GM11168 (cell line): Measurements from ENCODE around the gene CDK1.

Experiments used
- in situ Hi-C: fragments of 300-500 bp; cut with MboI; formaldehyde crosslinking; loops from one replicate; pipeline ENCODE4 v1.12.0; 2022; ENCODE audit warnings: low sequenced_read_pairs; ENCODE audit not compliant: unreplicated experiment

The CDK1 gene

DNA sequence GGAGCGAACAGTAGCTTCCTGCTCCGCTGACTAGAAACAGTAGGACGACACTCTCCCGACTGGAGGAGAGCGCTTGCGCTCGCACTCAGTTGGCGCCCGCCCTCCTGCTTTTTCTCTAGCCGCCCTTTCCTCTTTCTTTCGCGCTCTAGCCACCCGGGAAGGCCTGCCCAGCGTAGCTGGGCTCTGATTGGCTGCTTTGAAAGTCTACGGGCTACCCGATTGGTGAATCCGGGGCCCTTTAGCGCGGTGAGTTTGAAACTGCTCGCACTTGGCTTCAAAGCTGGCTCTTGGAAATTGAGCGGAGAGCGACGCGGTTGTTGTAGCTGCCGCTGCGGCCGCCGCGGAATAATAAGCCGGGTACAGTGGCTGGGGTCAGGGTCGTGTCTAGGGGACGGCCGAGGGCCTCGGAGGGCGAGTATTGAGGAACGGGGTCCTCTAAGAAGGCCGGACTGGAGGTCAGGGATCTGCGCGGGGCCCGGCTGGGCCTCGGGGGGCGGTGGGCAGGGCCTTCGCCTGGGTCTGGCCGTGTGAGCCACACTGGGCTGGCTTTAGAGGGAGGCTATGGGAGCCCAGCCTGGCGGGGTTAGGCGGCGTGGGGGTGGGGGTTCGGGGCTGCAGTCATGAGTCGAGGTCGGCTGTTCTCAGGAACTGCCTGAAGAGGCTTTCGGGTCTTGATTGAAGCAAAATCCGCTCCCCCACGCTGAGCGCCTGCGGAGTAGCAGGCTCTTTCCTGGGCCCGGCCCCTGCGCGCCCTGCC, at the start of gene CDK1:
TSS of gene CDK1 (plus strand) at position 265 of the 757 bp plus-strand sequence. CDS start 1,688 bp downstream, outside the sequence.
- in situ Hi-C loops, result no loop called here

DNA sequence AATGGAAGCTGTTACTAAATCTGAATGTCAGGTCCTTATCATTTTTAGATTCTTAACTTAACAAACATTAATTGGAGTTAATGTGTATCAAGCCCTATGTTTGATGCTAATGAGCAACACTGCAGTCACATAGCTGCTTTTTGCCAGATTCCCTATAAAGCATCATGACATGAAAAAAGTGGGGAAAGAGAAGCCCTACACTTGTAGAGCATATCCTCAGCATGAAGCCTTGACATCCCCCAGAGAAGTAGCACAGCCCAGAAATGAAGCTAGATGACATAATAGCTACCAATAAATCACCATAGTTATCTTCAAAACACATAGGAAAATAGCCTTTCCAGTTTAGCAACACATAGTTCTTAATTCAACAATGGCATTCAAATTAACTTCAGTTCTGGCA, 49.2 kb upstream of the CDK1 start:
- in situ Hi-C loops, result no loop called here

DNA sequence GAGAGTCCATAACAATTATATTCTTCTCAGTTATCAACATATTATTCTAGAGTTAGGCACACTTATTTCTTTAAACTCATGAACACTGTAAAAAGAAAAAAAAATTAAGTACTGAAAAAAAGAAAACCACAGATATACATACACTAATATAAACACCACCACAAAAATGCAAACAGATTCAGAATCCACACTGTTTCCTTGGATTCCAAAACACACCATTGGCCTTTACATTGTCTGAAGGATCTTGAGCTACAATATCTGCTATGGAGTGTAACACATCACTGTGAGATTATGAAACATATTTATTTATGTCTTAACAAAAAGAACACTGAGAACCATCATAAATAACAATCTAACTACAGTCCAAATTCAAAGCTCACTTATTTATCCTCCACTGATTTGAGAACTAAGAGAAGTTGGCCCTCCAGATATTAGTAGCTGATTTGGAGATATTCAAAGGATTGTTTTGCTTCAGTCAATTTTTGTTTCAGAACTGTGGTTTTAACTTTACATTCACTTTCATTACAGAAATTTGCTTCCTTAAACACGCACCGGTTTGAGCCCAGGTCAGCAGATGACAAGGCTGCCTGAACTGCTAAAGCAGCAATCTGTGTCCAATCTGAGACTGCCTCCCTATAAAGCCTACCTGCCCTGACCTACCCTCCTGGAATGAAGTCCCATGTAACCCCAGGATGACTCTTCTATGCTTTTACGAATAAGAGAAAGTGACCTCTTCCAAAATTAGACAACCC, 47.0 kb upstream of the CDK1 start:
- in situ Hi-C loops, result no loop called here

DNA sequence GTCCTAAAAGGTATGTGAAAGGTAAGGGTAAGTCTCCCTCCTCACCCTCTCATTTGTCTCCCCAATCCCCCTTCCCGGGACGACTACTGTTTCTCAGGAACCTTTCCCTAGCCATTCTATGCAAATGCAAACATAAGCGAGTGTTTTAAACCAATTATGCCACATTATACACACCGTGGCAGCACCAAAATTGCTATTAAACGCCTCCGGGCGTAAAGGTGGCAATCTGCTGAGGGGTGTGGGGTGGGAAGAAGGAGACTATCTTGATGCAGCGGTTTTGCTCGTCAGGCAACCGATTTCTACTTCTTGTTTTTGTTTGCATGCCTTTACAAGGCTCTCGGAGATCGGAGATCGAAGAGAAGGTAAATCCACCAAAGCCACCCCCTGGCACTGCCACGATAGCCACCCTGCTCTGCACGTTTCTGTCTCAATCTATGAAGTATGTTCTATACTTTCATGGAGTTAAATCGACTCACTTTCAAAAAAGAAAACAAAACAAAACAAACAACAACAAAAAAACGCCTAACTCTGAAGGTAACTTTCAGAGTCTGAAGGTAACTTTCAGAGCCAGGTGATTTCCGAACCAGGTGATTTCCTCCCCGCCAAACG, 46.0 kb upstream of the CDK1 start:
- in situ Hi-C loops, result no loop called here

DNA sequence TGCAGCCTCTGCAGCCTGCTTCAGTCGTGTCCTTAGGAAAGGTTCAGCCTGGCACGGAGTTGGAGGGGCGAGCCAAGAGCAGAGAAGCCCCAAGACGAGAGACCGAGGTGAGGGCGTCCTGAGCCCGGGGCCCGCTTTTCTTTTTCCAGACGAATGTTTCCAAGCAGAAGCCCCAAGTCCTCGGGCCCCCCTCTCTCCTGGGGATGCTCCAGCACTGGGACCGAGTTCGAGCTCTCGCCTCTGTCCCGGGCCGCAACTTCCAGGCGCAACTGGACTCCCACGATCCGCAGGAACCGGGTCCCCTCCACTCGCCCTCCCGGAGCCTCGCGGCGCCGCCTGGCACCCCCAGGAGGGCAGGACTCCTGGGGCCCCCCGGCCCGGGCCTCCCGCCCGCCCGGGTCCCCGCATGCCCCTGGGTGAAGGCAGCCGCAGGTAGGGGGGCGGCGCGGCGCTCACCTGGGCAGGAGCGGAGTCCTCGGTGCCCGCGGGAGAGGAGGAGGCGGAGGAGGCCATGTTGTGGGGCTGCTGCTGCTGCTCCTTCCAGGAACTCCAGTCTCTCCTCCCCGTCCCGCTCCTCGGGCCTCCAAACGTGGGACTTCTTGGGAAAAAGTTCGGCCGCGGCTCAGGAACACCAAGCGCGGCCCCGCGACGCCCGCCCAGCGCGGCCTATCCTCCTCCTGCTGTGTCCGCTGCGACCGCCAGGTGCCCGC, 45.3 kb upstream of the CDK1 start:
- in situ Hi-C loops, result no loop called here

DNA sequence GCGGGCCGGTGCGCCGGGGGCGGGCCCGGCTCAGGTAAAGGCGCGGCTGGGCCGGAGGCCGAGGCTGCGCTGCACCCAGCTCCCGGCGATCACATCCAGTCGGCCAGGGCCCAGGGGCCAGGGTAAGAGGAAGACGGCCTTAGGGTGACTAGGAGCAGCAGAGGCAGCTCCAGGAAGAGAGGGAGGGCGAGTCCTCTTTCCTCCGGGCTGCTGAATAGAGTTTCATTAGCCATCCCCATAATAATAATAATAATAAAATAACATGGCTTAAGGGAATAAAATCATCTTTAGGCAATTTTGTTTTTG, 44.8 kb upstream of the CDK1 start:
- in situ Hi-C loops, result no loop called here

DNA sequence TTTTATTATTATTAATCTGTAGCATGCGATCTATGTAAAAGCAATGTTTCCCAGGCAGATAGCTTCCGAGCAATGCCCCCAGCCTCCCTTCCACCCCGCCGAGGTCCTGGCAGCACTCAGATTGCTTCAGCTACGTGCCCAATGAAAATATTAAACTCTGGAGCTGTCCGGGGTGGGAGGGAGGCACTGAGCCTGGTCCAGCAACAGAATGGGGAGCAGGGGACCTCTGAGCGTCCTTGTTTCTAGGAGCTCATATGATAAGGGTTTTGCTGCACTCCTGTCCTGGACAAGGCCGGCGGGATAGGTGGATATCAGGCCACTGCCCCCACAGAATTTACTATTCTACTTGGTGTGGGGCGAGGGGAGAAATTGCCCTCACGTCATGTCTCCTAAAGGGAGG, 44.5 kb upstream of the CDK1 start:
- in situ Hi-C loops, result no loop called here

DNA sequence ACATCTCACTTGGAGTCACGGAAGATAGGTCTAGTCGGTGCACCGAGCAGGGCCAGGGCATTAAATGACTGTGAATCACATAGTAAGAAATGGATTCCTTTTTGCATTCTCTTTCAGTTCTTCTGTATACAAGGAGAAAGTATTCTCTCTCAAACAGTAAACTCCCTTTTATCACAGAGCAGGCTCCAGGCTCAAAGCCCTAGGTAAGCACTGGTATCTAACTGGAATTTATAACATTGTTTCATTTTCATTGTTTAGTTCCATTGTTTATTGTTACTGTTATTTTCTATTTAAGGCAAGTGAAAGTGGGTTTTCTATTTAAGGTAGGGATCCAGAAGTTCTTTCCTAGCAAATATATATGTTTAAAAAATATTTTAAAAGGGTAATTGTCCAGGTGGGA, 44.1 kb upstream of the CDK1 start:
- in situ Hi-C loops, result no loop called here

DNA sequence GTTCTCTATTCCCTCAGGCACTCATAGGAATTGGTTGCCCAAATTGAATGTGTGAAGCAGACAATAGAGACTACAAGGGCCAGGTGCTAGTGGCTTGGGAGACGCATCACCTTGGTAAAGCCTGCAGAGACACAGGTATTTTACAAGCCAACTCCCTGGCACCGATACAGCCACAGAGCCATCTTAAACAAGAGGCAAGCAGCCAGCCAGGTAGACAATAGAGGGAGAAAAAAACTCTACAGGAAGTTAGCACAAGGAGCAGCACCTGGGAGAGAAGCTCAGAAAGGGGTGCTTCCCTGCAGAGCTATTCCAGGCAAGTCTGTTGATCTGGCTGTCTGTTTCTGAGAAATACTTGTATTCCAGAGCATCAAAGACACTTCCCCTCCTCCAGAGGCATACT, 43.0 kb upstream of the CDK1 start:
- in situ Hi-C loops, result no loop called here

DNA sequence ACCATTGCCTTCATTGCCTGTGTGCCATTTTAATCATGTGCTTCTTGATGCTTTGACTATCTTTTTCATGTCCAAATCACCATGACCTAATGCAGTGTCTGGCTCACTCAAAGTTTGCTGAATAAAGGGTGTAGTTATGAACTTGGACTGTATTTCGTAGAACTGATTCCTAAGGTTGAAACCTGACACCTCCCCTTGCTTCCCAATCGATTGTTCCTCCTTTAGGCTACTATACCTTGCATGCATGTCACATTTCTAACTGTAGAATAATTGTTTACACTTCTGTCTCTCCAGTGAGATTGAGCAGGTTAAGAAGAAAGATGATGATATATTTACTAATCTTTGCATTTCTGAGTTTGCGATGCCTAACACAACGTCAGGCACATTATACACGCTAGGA, 41.0 kb upstream of the CDK1 start:
- in situ Hi-C loops, result no loop called here

DNA sequence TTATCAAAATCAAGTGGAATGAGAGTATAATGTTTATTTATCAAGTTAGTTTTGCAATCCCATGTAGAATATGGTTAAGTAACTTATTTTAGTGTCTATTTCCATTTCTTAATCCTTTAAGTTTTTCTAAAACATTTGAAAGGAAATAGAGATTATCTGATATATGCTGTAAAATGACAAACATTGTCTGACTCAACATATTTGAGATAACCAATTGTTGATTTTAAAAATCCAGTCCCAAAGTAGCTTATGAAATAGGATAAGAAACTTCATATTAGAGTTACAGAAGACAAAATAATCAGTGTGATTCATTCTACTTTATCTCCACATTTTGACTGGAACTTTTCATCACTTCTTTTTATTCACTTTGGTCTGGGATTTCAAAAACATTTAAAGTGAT, 38.7 kb upstream of the CDK1 start:
- in situ Hi-C loops, result no loop called here

DNA sequence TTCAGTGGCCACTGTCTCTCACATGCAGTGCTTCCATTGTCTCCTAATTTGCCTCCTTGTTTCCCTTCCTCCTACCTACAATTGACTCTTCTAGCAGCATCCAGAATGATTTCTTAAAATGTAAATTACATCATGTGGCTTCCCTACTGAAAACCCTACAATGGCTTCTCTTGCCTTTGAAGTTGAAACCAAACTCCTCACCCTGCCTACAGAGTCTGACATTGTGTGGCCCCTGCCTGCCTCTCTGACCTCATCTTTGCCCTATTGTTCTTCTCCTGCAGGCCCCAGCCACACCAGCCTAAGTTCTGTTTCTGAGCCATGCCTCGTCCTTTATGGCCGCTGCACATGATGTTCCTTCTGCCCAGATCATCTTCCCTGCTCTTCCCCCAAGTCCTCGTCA, 35.8 kb upstream of the CDK1 start:
- in situ Hi-C loops, result no loop called here

DNA sequence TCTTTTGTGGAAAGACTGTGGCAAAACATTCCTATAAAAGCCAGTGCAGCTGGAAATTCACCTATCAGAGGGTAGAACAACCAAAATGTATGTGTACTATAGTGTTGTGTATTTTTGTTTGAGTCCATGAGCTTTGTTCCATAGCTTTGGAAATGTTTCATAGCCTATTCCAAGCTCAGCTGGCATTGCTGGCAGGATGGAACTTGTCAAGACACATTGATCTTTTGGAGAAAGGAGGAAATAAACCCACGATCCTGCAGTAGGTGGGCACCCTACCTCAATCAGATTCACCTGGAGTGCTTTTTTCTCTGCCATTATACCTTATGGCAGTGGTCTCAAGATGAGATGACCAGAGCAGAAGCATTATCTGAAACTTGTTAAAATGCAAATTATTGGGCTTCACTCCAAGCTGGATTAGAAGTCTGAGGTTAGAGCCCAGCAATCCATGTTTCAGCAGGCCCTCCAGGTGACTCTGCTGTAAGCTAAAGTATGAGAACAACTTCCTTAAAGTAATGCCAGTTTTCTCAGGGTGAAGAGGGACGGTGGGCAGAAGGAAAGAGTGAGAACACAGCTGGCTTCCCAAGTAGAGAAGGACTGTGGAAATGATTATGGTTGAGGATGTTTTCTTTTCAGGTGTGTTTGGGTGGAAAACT, 30.3 kb upstream of the CDK1 start:
- in situ Hi-C loops, result no loop called here

DNA sequence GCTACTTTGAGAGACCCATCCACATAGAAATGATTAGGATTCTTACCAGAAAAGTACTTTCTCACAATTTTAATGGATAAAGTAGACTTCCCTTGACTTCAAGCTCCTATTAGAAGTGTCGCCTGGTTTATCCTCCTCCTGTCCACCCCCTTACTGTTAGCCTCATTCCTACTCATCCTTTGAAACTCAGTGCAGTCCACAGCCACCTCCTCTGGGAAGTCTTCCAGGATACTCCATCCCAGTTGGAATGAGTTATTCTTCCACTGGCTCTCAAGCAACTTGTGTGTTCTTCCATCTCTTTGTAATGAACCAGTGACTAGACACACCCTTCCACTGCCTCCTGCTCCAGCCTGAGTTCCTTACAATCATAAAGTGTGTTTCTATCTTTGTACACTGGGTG, 25.1 kb upstream of the CDK1 start:
- in situ Hi-C loops, result no loop called here

DNA sequence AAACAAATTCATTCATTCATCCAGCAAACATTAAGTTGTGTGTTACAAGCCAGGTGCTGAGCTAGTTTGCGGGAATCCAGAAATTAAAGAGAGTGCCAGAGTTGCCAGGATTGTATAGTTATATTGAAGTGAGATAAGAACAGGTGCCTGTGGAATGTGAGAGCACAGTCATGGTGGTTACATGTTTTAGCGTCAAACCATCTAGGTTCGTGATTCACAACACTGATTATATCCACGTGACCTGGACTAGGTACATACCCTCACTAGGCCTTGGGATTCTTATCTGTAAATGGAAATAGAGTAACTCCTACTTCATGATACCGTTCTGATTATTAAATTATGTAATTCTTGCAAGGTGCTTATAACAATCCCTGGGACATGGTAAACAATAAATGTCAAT, 24.5 kb upstream of the CDK1 start:
- in situ Hi-C loops, result no loop called here

DNA sequence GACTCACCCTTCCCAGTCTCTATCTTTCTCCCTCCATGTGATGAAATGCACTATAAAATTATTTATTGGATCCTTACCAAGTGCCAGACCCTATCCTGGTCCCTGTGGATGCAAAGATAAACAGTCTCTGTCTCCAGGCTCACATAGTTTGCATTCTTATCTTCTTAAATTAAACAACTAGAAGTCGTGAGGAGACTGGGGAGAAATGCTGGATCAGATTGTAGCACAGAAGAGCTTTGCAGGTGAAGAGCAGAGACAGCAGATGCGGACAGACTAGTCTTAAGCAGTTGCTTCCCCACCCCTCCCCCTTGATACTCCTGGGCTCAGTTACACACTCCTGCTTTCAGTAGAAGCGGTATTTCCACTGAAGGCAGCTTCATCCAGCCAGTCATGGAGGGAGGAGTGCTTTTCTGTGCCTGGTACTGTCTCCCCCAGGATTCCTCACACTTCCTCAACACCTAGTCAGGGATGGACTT, 20.8 kb upstream of the CDK1 start:
- in situ Hi-C loops, result no loop called here

DNA sequence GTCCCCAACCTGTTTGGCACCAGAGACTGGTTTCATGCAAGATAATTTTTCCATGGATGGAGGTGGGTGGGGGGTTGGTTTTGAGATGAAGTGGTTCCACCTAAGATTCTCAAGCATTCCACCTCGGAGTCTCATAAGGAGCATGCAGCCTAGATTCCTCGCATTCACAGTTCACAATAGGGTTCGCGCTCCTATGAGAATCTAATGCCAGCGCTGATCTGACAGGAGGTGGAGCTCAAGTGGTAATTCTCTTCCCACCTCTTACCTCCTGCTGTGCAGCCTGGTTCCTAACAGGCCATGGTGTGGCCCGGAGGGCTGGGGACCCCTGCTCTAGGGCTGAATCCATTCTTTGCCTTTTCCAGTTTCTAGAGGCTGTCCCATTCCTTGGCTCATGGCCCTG, 19.1 kb upstream of the CDK1 start:
- in situ Hi-C loops, result no loop called here

DNA sequence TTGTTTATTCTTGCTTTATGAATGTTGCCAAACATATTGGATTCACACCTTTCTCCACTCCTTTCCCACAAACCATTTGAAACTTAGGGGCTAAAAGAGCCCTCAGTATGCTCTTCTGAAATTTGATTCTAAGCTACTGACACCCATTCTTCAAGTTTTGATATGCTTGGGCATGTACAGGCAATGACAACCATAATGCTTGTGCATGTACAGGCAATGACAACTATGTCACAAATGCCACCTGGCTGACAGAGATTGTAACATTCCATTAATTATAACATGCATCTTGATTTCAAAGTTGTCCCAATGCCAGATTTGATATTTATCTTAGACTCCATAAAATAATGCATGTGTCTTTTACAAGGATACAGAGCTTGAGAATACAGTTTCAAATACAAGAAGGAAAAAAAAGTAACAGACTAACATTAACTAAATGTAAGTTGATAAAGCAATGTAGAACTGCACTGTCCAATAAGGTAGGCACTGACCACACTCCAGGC, 17.5 kb upstream of the CDK1 start:
- in situ Hi-C loops, result no loop called here

DNA sequence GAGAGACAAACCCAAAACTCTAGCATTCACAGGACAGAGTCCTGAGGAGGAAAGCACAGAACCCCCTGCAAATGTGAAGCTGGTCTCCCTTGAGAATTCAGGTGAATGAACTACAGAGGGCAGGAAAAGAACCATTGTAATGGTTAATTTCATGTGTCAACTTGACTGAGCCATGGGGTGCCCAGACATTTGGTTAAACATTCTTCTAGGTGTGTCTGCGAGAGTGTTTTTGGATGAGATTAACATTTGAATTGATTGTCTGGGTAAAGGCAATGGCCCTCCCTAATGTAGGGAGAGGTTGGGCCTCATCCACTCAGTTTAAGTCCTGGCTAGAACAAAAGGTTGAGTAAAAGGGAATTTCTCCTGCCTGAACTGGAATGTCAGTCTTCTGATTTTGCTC, 15.7 kb upstream of the CDK1 start:
- in situ Hi-C loops, result no loop called here

DNA sequence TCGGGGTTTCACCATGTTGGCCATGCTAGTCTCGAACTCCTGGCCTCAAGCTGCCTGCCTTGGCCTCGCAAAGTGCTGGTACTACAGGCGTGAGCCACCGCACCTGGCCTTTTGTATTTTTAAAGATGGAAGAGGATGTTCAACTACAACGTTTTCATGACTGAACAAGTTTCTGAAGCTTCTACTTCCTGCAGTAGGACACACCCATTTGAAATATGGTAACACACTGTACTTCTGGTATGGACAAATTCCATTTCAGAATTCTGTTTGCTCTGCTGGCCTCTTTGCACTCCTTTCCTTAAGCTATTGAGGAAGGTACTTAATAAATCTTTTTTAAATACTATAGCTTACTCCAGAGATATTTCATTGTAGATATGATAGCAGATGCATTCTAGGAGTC, 10.9 kb upstream of the CDK1 start:
- in situ Hi-C loops, result no loop called here
